Measurements from ENCODE around the gene STOX2. TPM values are rescaled to one million over a fixed set of nuclear protein-coding genes. Genes with fewer than 3 reads are reported as not detected.
A peak's percentile ranks its signal among the peaks of the same experiment; 100 is the strongest.

STOX2 gene
- total and polyA plus RNA-seq, 2 of the 8 experiments (the other 6 are each of a cell fraction or from before 2014, with no cell fraction given): 5.5 to 20.0 TPM

DNA sequence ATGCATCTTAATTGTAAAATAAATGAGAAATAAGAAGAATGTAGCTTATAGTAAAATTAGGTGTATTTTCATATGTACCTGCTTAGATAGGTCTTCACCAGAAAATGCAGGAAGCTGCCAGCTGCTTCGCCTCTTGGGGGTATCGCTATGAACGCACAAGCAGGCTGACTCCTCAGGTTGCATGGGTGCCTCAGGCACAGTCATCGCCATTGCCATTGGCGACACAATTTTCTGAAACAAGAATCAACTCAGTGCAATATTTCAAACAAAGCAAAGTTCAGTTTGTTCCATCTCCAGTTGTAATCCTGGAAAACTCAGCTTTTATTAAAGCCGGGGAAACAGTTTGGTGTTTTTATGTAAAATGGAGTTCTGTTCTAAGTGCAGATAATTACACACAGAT lies 29.7 kb downstream of the STOX2 start:
- Histone ChIP-seq H3K36me3 (ENCODE audit: control insufficient read depth in 2 of 4, insufficient read depth in 4 of 4, low read length in 3 of 4) (no peaks in the 10 kb centered on the region), H2BK15ac (ENCODE audit: low read length) (no peak overlapping the region), H3K79me2 (ENCODE audit: control insufficient read depth in 1 of 2, insufficient read depth in 2 of 2, low read length in 2 of 2) (peaks cover 0 to 7% of the 10 kb centered on the region in 2 experiments; a peak in 1 of 4 replicates), H2BK12ac (ENCODE audit: low read depth, low read length) (0 out of 2 replicates have a peak overlapping the region, but pooled peaks have one; percentile 22), H2BK5ac (ENCODE audit: low read depth, low read length) (0 out of 2 replicates have a peak overlapping the region, but pooled peaks have one; percentile 9), H3K27ac (ENCODE audit: low read depth, low read length) (no peak overlapping the region), H3K9me3 (ENCODE audit: insufficient read depth in 2 of 2, low read depth in 1 of 2, low read length in 1 of 2) (no peaks in the 10 kb centered on the region), H3K23ac (ENCODE audit: insufficient read length) (no peak overlapping the region), H3K27me3 (replicated peaks in 1 of 4; ENCODE audit: control insufficient read depth in 3 of 4, extremely low read depth in 1 of 4, insufficient read depth in 3 of 4, low read length in 3 of 4) (no peaks in the 10 kb centered on the region), H2BK20ac (ENCODE audit: low read length) (no peak overlapping the region), H4K20me1 (replicated peaks in 1 of 2; ENCODE audit: control insufficient read depth in 1 of 2, insufficient read depth in 2 of 2, low read length in 2 of 2) (no peaks in the 10 kb centered on the region), H3K4ac (replicated peaks; ENCODE audit: insufficient read length, low read depth, low read length) (no peak overlapping the region), H3K14ac (ENCODE audit: insufficient read length) (no peak overlapping the region), H3K4me1 (replicated peaks in 1 of 4; ENCODE audit: control insufficient read depth in 3 of 4, insufficient read depth in 4 of 4, low read length in 3 of 4) (peaks cover 5 to 11% (median 8%) of the 10 kb centered on the region in 4 experiments; a peak in 5 of 7 replicates), H4K91ac (replicated peaks; ENCODE audit: insufficient read length, low read length) (no peak overlapping the region), H4K5ac (ENCODE audit: insufficient read length, low read depth, low read length) (no peak overlapping the region), H3K4me3 (ENCODE audit: extremely low read depth in 1 of 4, insufficient read depth in 2 of 4, low read depth in 3 of 4, low read length in 4 of 4) (no peak overlapping the region), H2BK120ac (replicated peaks; ENCODE audit: low read depth, low read length) (no peak overlapping the region), H3K4me2 (ENCODE audit: insufficient read depth in 1 of 2, low read depth in 2 of 2, low read length in 2 of 2) (0 out of 4 replicates have a peak overlapping the region, but pooled peaks of 1 of the 2 experiments have one; percentile 9), H2AK5ac (ENCODE audit: low read depth, low read length) (no peak overlapping the region), H3K23me2 (ENCODE audit: low read depth, low read length) (no peaks in the 10 kb centered on the region; the same call in 1 of the 2 replicates), H3K9ac (replicated peaks in 1 of 4; ENCODE audit: extremely low read depth in 1 of 4, low read depth in 3 of 4, low read length in 3 of 4) (no peak overlapping the region), H3K79me1 (ENCODE audit: low read depth, low read length) (peaks cover 2% of the 10 kb centered on the region), H2AFZ (ENCODE audit: low read length) (no peak overlapping the region), H3K56ac (replicated peaks; ENCODE audit: insufficient read length, low read depth, low read length) (no peak overlapping the region), H4K8ac (ENCODE audit: extremely low read depth, insufficient read depth, low read length) (no peak overlapping the region), H3K18ac (ENCODE audit: extremely low read depth, low read length) (no peak overlapping the region)
- ChIA-PET POLR2A (ENCODE audit: partially characterized antibody) (interaction anchor here (1.0 kb wide), 1 partner anchor 162 kb away, joined by 3 read pairs; no protein-coding TSS in a partner anchor), CTCF (ENCODE audit: partially characterized antibody) (interaction anchor here (1.2 to 1.4 kb wide), 2 partner anchors 14 to 160 kb away, joined by 3 to 4 read pairs; no protein-coding TSS in a partner anchor)
- FAIRE-seq: no peak
- no peak for DNase-seq (ENCODE audit: low read depth in 1 of 2, low spot score in 2 of 2)
- no peak for TF ChIP-seq SIN3A (conservative IDR thresholded peaks at IDR 0.05 in 1 of 2, IDR thresholded peaks at IDR 0.05 in 1 of 2; ENCODE audit: low read depth in 1 of 2, low read length in 2 of 2)
- 77% methylated on average over 6 of the region's 6 CpGs; no CpG with 5 or more reads in 1 of the 2 experiments for WGBS, 2 experiments (ENCODE audit: extremely low coverage in 1 of 2, insufficient coverage in 1 of 2, insufficient read length in 1 of 2, insufficient replicate concordance in 2 of 2, low coverage in 1 of 2, low lambda C conversion rate in 2 of 2, missing lambda C conversion rate in 1 of 2)
